Tibial artery (tissue), 4 donors: ENCODE data around the gene UBE2G2.

ENCODE experiments used
- DNase-seq, 2 donors: peaks; one replicate each; pipeline ENCODE4 v3.0.0-alpha.2; 2019
- H3K27ac ChIP-seq, 2 donors: fragments of 200-600 bp; sonication (generic) in 1 of 2; 1 replicate in 1 of 2; 2 replicates in 1 of 2; pipeline ENCODE4 v1.5.1; 2018 to 2019; ENCODE audit warnings: mild to moderate bottlenecking in 1 of 2
- H3K27me3 ChIP-seq, 2 donors: fragments of 200-600 bp; sonication (generic) in 1 of 2; one replicate each; pipeline versions ENCODE4 v1.5.1 to v1.6.0; 2016 to 2019
- H3K36me3 ChIP-seq, 3 donors: fragments of 200-600 bp; sonication (generic) in 2 of 3; one replicate each; pipeline ENCODE4 v1.5.1; 2016 to 2019; ENCODE audit warnings: mild to moderate bottlenecking in 2 of 3
- H3K4me1 ChIP-seq, 4 donors: fragments of 200-600 bp; sonication (generic) in 2 of 4; 1 replicate in 3 of 4; 2 replicates in 1 of 4; pipeline ENCODE4 v1.5.1; 2016 to 2019
- H3K4me3 ChIP-seq, 2 donors: fragments of 200-600 bp; sonication (generic) in 1 of 2; 1 replicate in 1 of 2; 2 replicates in 1 of 2; pipeline ENCODE4 v1.5.1; 2018 to 2019; ENCODE audit warnings: mild to moderate bottlenecking in 2 of 2
- H3K9me3 ChIP-seq, 3 donors: fragments of 200-600 bp; sonication (generic) in 1 of 3; one replicate each; pipeline ENCODE4 v1.5.1; 2016 to 2019
- CTCF ChIP-seq, 2 experiments: fragments of 200-600 bp in 1 of 2; fragments of 450-650 bp in 1 of 2; IDR thresholded peaks; one replicate each; pipeline ENCODE4 v1.5.1; 2017 to 2019; ENCODE audit warnings: antibody characterized with exemption in 2 of 2, mild to moderate bottlenecking in 1 of 2, moderate library complexity in 1 of 2
- intact Hi-C: fragments of 100-400 bp; cut with DNase I; formaldehyde crosslinking; loops from one replicate; pipeline ENCODE4 v1.15.0; 2023; ENCODE audit warnings: low total_unique reads

UBE2G2 gene

GRCh38 chr21:44735821-44736220 lies 65.8 kb downstream of the UBE2G2 start:
- Histone ChIP-seq H3K4me3 (no peak overlapping the region), H3K27ac (no peak overlapping the region), H3K4me1 (no peaks in the 10 kb centered on the region), H3K27me3 (peaks cover 0 to 28% of the 10 kb centered on the region in 2 donors), H3K36me3 (no peaks in the 10 kb centered on the region), H3K9me3 (peaks cover 4 to 46% (median 32%) of the 10 kb centered on the region in 3 donors)
- intact Hi-C loops: no loop called here
- no peak for DNase-seq
- no peak for TF ChIP-seq CTCF (IDR thresholded peaks at IDR 0.05)

- intact Hi-C loops: no loop called here
- Histone ChIP-seq H3K27me3 (peaks cover 0 to 32% of the 10 kb centered on the region in 2 donors), H3K9me3 (peaks cover 4 to 46% (median 32%) of the 10 kb centered on the region in 3 donors), H3K4me1 (no peaks in the 10 kb centered on the region), H3K4me3 (no peak overlapping the region), H3K27ac (no peak overlapping the region), H3K36me3 (no peaks in the 10 kb centered on the region)
- TF ChIP-seq CTCF (IDR thresholded peaks at IDR 0.05): no peak
- DNase-seq: no peak
These were observed 66.8 kb downstream of the UBE2G2 start for GRCh38 chr21:44734841-44735240.

GRCh38 chr21:44734026-44734745 lies 67.4 kb downstream of the UBE2G2 start:
- H3K27ac ChIP-seq: no peak overlapping the region
- no peak for DNase-seq
- TF ChIP-seq CTCF (IDR thresholded peaks at IDR 0.05): no peak
- H3K9me3 ChIP-seq: peaks cover 4 to 41% (median 28%) of the 10 kb centered on the region in 3 donors
- H3K4me1 ChIP-seq: no peaks in the 10 kb centered on the region
- H3K27me3 ChIP-seq: peaks cover 0 to 38% of the 10 kb centered on the region in 2 donors
- intact Hi-C loops: no loop called here
- H3K36me3 ChIP-seq: no peaks in the 10 kb centered on the region
- no peak overlapping the region for H3K4me3 ChIP-seq

GRCh38 chr21:44732956-44733355 lies 68.7 kb downstream of the UBE2G2 start:
- no peak for TF ChIP-seq CTCF (IDR thresholded peaks at IDR 0.05)
- Histone ChIP-seq H3K27ac (no peak overlapping the region), H3K4me3 (no peak overlapping the region), H3K9me3 (peaks cover 0 to 28% (median 16%) of the 10 kb centered on the region in 3 donors), H3K36me3 (no peaks in the 10 kb centered on the region), H3K27me3 (peaks cover 0 to 42% of the 10 kb centered on the region in 2 donors), H3K4me1 (no peaks in the 10 kb centered on the region)
- intact Hi-C loops: no loop called here
- DNase-seq: no peak

- intact Hi-C loops: no loop called here
- no peak overlapping the region for H3K4me3 ChIP-seq
- no peak for TF ChIP-seq CTCF (IDR thresholded peaks at IDR 0.05)
- no peak for DNase-seq
- no peaks in the 10 kb centered on the region for H3K4me1 ChIP-seq
- no peaks in the 10 kb centered on the region for H3K36me3 ChIP-seq
- peaks cover 0 to 49% of the 10 kb centered on the region in 2 donors for H3K27me3 ChIP-seq
- H3K27ac ChIP-seq: no peak overlapping the region
- H3K9me3 ChIP-seq: peaks cover 0 to 22% (median 9%) of the 10 kb centered on the region in 3 donors
These were observed 69.4 kb downstream of the UBE2G2 start for GRCh38 chr21:44732263-44732662.
